ENCODE data around the gene CLPSL2. TPM values are rescaled to one million over a fixed set of nuclear protein-coding genes. Genes with fewer than 3 reads are reported as not detected.

The CLPSL2 gene
- not detected for polyA plus RNA-seq
- long read RNA-seq, donor 1: 0 reads
- long read RNA-seq, donor 2: 0 reads
- long read RNA-seq, donor 3: 0 reads
- long read RNA-seq, donor 4: 0 reads
- long read RNA-seq, donor 5: 0 reads
- long read RNA-seq, donor 6: 0 reads
- long read RNA-seq, donor 7: 0 reads
- long read RNA-seq, donor 8: 0 reads
- long read RNA-seq, donor 9: 0 reads
- long read RNA-seq, donor 10: 0 reads
- long read RNA-seq, donor 11: 0 reads

- Histone ChIP-seq H3K27me3 (ENCODE audit: control insufficient read depth, insufficient read depth, low read length) (peaks cover 14% of the 10 kb centered on the region), H3K4me1 (ENCODE audit: control insufficient read depth, insufficient read depth, low read length) (peaks cover 3% of the 10 kb centered on the region), H3K27ac (ENCODE audit: low read length) (no peak within 1 kb of the TSS), H3K9me3 (ENCODE audit: control insufficient read depth, low read depth, low read length) (no peaks in the 10 kb centered on the region), H3K4me3 (ENCODE audit: low read length) (peak within 1 kb of the TSS; percentile 21), H3K36me3 (ENCODE audit: control insufficient read depth, insufficient read depth, low read length) (no peaks in the 10 kb centered on the region)
- WGBS (ENCODE audit: insufficient coverage, low lambda C conversion rate): 0% methylated on average over 1 of the region's 56 CpGs
- DNase-seq: peak in 1 of 2 donors; percentile 31
Observed at GRCh38 chr6:35776364-35777215, at the start of gene CLPSL2. Gene CLPSL2, plus strand, starts transcription at chr6:35776598. Its CDS starts 21 bp downstream, at chr6:35776619.

- Histone ChIP-seq H3K4me1 (ENCODE audit: control insufficient read depth, insufficient read depth, low read length) (peaks cover 58% of the 10 kb centered on the region), H3K27me3 (ENCODE audit: control insufficient read depth, insufficient read depth, low read length) (no peaks in the 10 kb centered on the region), H3K9me3 (ENCODE audit: control insufficient read depth, low read depth, low read length) (no peaks in the 10 kb centered on the region), H3K36me3 (ENCODE audit: control insufficient read depth, insufficient read depth, low read length) (no peaks in the 10 kb centered on the region), H3K4me3 (ENCODE audit: low read length) (peak overlapping the region; percentile 49), H3K27ac (ENCODE audit: low read length) (peak overlapping the region; percentile 77)
- DNase-seq: peak; percentile 74 to 81
- no CpG with 5 or more reads among the region's 29 CpGs for WGBS (ENCODE audit: insufficient coverage, low lambda C conversion rate)
Observed at GRCh38 chr6:35727231-35727934, 49.0 kb upstream of the CLPSL2 start.

GRCh38 chr6:35727935-35728682 lies 48.3 kb upstream of the CLPSL2 start:
- peak; percentile 83 to 88 for DNase-seq
- Histone ChIP-seq H3K27ac (ENCODE audit: low read length) (peak overlapping the region; percentile 84), H3K9me3 (ENCODE audit: control insufficient read depth, low read depth, low read length) (no peaks in the 10 kb centered on the region), H3K36me3 (ENCODE audit: control insufficient read depth, insufficient read depth, low read length) (no peaks in the 10 kb centered on the region), H3K4me1 (ENCODE audit: control insufficient read depth, insufficient read depth, low read length) (peaks cover 62% of the 10 kb centered on the region), H3K4me3 (ENCODE audit: low read length) (peak overlapping the region; percentile 49), H3K27me3 (ENCODE audit: control insufficient read depth, insufficient read depth, low read length) (no peaks in the 10 kb centered on the region)
- no CpG with 5 or more reads among the region's 57 CpGs for WGBS (ENCODE audit: insufficient coverage, low lambda C conversion rate)

- WGBS (ENCODE audit: insufficient coverage, low lambda C conversion rate): no CpG with 5 or more reads among the region's 12 CpGs
- Histone ChIP-seq H3K36me3 (ENCODE audit: control insufficient read depth, insufficient read depth, low read length) (no peaks in the 10 kb centered on the region), H3K9me3 (ENCODE audit: control insufficient read depth, low read depth, low read length) (no peaks in the 10 kb centered on the region), H3K4me1 (ENCODE audit: control insufficient read depth, insufficient read depth, low read length) (peaks cover 63% of the 10 kb centered on the region), H3K27ac (ENCODE audit: low read length) (peak overlapping the region; percentile 84), H3K27me3 (ENCODE audit: control insufficient read depth, insufficient read depth, low read length) (no peaks in the 10 kb centered on the region), H3K4me3 (ENCODE audit: low read length) (no peak overlapping the region)
- no peak for DNase-seq
Observed at GRCh38 chr6:35728683-35729678, 47.4 kb upstream of the CLPSL2 start.

- H3K27me3 ChIP-seq (ENCODE audit: control insufficient read depth, insufficient read depth, low read length): no peaks in the 10 kb centered on the region
- H3K27ac ChIP-seq (ENCODE audit: low read length): peak overlapping the region; percentile 2
- no peaks in the 10 kb centered on the region for H3K9me3 ChIP-seq (ENCODE audit: control insufficient read depth, low read depth, low read length)
- no CpG with 5 or more reads among the region's 2 CpGs for WGBS (ENCODE audit: insufficient coverage, low lambda C conversion rate)
- no peaks in the 10 kb centered on the region for H3K36me3 ChIP-seq (ENCODE audit: control insufficient read depth, insufficient read depth, low read length)
- peak in 1 of 2 donors; percentile 31 for DNase-seq
- no peak overlapping the region for H3K4me3 ChIP-seq (ENCODE audit: low read length)
- peaks cover 63% of the 10 kb centered on the region for H3K4me1 ChIP-seq (ENCODE audit: control insufficient read depth, insufficient read depth, low read length)
Observed at GRCh38 chr6:35729722-35730121, 46.7 kb upstream of the CLPSL2 start.

- DNase-seq: no peak
- no peaks in the 10 kb centered on the region for H3K36me3 ChIP-seq (ENCODE audit: control insufficient read depth, insufficient read depth, low read length)
- H3K27me3 ChIP-seq (ENCODE audit: control insufficient read depth, insufficient read depth, low read length): no peaks in the 10 kb centered on the region
- H3K4me1 ChIP-seq (ENCODE audit: control insufficient read depth, insufficient read depth, low read length): peaks cover 52% of the 10 kb centered on the region
- no CpG with 5 or more reads among the region's 15 CpGs for WGBS (ENCODE audit: insufficient coverage, low lambda C conversion rate)
- peak overlapping the region; percentile 68 for H3K4me3 ChIP-seq (ENCODE audit: low read length)
- H3K9me3 ChIP-seq (ENCODE audit: control insufficient read depth, low read depth, low read length): no peaks in the 10 kb centered on the region
- H3K27ac ChIP-seq (ENCODE audit: low read length): peak overlapping the region; percentile 39
Observed at GRCh38 chr6:35730745-35731413, 45.5 kb upstream of the CLPSL2 start.

GRCh38 chr6:35731414-35731735 lies 45.0 kb upstream of the CLPSL2 start:
- Histone ChIP-seq H3K4me3 (ENCODE audit: low read length) (peak overlapping the region; percentile 68), H3K36me3 (ENCODE audit: control insufficient read depth, insufficient read depth, low read length) (no peaks in the 10 kb centered on the region), H3K9me3 (ENCODE audit: control insufficient read depth, low read depth, low read length) (no peaks in the 10 kb centered on the region), H3K27ac (ENCODE audit: low read length) (peak overlapping the region; percentile 81), H3K4me1 (ENCODE audit: control insufficient read depth, insufficient read depth, low read length) (peaks cover 47% of the 10 kb centered on the region), H3K27me3 (ENCODE audit: control insufficient read depth, insufficient read depth, low read length) (no peaks in the 10 kb centered on the region)
- no CpG with 5 or more reads among the region's 23 CpGs for WGBS (ENCODE audit: insufficient coverage, low lambda C conversion rate)
- peak; percentile 77 to 82 for DNase-seq

DNA sequence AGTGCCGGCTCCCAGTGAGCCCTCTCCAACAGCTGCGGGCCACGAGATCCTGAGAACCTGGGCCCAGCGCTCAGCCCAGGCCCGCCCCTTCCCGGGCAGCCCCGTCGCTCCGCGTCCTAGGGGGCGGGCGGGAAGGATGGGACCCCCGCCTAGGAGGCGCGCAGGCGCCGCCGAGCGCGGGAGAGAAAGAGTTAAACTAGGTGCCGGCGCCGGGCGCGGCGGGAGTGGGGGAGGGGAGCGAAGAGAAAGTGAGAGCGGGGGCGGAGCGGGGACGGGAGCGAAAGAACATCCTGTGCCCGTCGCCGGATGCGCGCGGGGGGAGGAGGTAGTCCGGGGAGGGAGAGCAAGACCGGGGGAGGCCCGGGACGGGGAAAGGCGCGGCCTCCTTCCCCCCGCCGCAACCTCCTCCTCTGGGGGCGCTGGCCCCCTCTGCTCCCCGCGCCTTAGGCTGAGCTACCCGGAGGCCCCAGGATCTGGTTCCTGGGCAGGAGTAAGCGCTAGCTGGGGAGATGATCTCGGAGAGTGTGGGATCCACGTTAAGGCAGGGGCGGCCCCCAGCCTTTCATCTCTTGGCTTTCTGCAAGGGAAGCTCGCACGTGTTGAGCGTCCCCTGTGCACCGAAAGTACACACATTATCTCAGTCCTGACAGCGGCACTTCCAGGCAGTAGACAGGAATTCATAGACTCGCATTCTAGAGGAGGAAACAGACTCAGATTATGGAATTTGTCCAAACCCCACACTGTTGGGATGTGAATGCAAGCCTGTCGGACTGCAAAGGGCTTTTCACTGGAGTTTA lies 44.5 kb upstream of the CLPSL2 start:
- DNase-seq: peak; percentile 82 to 89
- no CpG with 5 or more reads among the region's 61 CpGs for WGBS (ENCODE audit: insufficient coverage, low lambda C conversion rate)
- H3K27me3 ChIP-seq (ENCODE audit: control insufficient read depth, insufficient read depth, low read length): no peaks in the 10 kb centered on the region
- H3K9me3 ChIP-seq (ENCODE audit: control insufficient read depth, low read depth, low read length): no peaks in the 10 kb centered on the region
- peak overlapping the region; percentile 81 for H3K27ac ChIP-seq (ENCODE audit: low read length)
- H3K36me3 ChIP-seq (ENCODE audit: control insufficient read depth, insufficient read depth, low read length): no peaks in the 10 kb centered on the region
- peaks cover 42% of the 10 kb centered on the region for H3K4me1 ChIP-seq (ENCODE audit: control insufficient read depth, insufficient read depth, low read length)
- peak overlapping the region; percentile 68 for H3K4me3 ChIP-seq (ENCODE audit: low read length)
